ENCODE measurements around the gene ADAM17. TPM values are rescaled to one million over a fixed set of nuclear protein-coding genes. Genes with fewer than 3 reads are reported as not detected.

ADAM17 gene
- total and polyA plus RNA-seq, 4 donors = 3.3 to 14.1 (median 7.9) TPM

DNA sequence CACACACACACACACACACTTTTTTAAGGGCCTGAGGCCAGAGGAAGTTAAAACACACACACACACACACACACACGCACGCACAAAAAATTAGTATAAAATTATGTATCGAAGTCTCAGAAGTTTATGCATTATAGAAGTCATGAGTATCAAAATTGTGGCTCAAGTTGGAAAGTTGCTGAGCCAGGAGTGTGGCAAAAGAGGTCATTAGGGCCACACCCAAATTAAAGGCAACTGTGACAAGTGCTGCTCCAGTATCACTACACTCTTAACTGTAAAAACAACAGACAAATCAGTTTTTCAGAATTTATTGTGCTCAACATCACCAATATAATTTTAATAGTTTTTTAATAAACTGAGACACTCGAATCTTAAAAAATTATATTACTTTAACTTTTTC lies 38.3 kb upstream of the ADAM17 start:
- H3K36me3 ChIP-seq (ENCODE audit: control insufficient read depth in 4 of 4, insufficient read depth in 3 of 4, low read depth in 1 of 4, low read length in 3 of 4) = peaks cover 0 to 15% (median 2%) of the 10 kb centered on the region in 4 donors
- peaks cover 0 to under 1% (median 0%) of the 10 kb centered on the region in 4 donors for H3K9me3 ChIP-seq (ENCODE audit: control insufficient read depth in 4 of 4, low read length in 3 of 4)
- H3K9ac ChIP-seq (ENCODE audit: low read depth in 1 of 2, low read length in 2 of 2) = no peak overlapping the region
- TF ChIP-seq YY1 (IDR thresholded peaks at IDR 0.05) (no peak), FOXA2 (IDR thresholded peaks at IDR 0.05) (no peak), HNF4G (IDR thresholded peaks at IDR 0.05) (no peak), JUND (IDR thresholded peaks at IDR 0.05) (no peak), TAF1 (conservative IDR thresholded peaks at IDR 0.05) (no peak), GABPA (IDR thresholded peaks at IDR 0.05 in 1 of 2, conservative IDR thresholded peaks at IDR 0.05 in 1 of 2) (no peak), HNF4A (conservative IDR thresholded peaks at IDR 0.05) (no peak), FOXA1 (IDR thresholded peaks at IDR 0.05) (no peak), NR2F2 (IDR thresholded peaks at IDR 0.05) (no peak), RAD21 (IDR thresholded peaks at IDR 0.05) (no peak), RXRA (IDR thresholded peaks at IDR 0.05) (no peak), SP1 (IDR thresholded peaks at IDR 0.05) (no peak), EGR1 (IDR thresholded peaks at IDR 0.05; ENCODE audit: low read depth in 2 of 2) (no peak)
- TF ChIP-seq, protein P1, sequence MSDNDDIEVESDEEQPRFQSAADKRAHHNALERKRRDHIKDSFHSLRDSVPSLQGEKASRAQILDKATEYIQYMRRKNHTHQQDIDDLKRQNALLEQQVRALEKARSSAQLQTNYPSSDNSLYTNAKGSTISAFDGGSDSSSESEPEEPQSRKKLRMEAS (IDR thresholded peaks at IDR 0.05) = no peak
- TF ChIP-seq, protein P2, sequence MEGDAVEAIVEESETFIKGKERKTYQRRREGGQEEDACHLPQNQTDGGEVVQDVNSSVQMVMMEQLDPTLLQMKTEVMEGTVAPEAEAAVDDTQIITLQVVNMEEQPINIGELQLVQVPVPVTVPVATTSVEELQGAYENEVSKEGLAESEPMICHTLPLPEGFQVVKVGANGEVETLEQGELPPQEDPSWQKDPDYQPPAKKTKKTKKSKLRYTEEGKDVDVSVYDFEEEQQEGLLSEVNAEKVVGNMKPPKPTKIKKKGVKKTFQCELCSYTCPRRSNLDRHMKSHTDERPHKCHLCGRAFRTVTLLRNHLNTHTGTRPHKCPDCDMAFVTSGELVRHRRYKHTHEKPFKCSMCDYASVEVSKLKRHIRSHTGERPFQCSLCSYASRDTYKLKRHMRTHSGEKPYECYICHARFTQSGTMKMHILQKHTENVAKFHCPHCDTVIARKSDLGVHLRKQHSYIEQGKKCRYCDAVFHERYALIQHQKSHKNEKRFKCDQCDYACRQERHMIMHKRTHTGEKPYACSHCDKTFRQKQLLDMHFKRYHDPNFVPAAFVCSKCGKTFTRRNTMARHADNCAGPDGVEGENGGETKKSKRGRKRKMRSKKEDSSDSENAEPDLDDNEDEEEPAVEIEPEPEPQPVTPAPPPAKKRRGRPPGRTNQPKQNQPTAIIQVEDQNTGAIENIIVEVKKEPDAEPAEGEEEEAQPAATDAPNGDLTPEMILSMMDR (IDR thresholded peaks at IDR 0.05; ENCODE audit: low read depth, low read length, missing input control) = no peak
- TF ChIP-seq, protein P3, sequence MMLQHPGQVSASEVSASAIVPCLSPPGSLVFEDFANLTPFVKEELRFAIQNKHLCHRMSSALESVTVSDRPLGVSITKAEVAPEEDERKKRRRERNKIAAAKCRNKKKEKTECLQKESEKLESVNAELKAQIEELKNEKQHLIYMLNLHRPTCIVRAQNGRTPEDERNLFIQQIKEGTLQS (IDR thresholded peaks at IDR 0.05) = no peak
- TF ChIP-seq, protein P4, sequence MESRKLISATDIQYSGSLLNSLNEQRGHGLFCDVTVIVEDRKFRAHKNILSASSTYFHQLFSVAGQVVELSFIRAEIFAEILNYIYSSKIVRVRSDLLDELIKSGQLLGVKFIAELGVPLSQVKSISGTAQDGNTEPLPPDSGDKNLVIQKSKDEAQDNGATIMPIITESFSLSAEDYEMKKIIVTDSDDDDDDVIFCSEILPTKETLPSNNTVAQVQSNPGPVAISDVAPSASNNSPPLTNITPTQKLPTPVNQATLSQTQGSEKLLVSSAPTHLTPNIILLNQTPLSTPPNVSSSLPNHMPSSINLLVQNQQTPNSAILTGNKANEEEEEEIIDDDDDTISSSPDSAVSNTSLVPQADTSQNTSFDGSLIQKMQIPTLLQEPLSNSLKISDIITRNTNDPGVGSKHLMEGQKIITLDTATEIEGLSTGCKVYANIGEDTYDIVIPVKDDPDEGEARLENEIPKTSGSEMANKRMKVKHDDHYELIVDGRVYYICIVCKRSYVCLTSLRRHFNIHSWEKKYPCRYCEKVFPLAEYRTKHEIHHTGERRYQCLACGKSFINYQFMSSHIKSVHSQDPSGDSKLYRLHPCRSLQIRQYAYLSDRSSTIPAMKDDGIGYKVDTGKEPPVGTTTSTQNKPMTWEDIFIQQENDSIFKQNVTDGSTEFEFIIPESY (IDR thresholded peaks at IDR 0.05) = no peak
- TF ChIP-seq, protein P5, sequence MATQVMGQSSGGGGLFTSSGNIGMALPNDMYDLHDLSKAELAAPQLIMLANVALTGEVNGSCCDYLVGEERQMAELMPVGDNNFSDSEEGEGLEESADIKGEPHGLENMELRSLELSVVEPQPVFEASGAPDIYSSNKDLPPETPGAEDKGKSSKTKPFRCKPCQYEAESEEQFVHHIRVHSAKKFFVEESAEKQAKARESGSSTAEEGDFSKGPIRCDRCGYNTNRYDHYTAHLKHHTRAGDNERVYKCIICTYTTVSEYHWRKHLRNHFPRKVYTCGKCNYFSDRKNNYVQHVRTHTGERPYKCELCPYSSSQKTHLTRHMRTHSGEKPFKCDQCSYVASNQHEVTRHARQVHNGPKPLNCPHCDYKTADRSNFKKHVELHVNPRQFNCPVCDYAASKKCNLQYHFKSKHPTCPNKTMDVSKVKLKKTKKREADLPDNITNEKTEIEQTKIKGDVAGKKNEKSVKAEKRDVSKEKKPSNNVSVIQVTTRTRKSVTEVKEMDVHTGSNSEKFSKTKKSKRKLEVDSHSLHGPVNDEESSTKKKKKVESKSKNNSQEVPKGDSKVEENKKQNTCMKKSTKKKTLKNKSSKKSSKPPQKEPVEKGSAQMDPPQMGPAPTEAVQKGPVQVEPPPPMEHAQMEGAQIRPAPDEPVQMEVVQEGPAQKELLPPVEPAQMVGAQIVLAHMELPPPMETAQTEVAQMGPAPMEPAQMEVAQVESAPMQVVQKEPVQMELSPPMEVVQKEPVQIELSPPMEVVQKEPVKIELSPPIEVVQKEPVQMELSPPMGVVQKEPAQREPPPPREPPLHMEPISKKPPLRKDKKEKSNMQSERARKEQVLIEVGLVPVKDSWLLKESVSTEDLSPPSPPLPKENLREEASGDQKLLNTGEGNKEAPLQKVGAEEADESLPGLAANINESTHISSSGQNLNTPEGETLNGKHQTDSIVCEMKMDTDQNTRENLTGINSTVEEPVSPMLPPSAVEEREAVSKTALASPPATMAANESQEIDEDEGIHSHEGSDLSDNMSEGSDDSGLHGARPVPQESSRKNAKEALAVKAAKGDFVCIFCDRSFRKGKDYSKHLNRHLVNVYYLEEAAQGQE (IDR thresholded peaks at IDR 0.05) = no peak
- H3K4me3 ChIP-seq (ENCODE audit: low read depth in 1 of 3, low read length in 3 of 3) = no peak overlapping the region
- no peaks in the 10 kb centered on the region for H3K4me1 ChIP-seq (ENCODE audit: control insufficient read depth in 4 of 4, insufficient read depth in 4 of 4, low read length in 3 of 4)
- 90% methylated on average over 4 of the region's 4 CpGs for WGBS
- H3K27ac ChIP-seq (ENCODE audit: low read depth in 1 of 2, low read length in 2 of 2) = no peak overlapping the region
- H3K27me3 ChIP-seq (ENCODE audit: control insufficient read depth in 4 of 4, insufficient read depth in 4 of 4, low read length in 3 of 4) = no peaks in the 10 kb centered on the region
- DNase-seq (ENCODE audit: low spot score) = no peak

Measured in liver (tissue), 9 donors.